GM23248 (cell line): Measurements from ENCODE around the gene NCMAP. TPM values are rescaled to one million over a fixed set of nuclear protein-coding genes. Genes with fewer than 3 reads are reported as not detected.
A peak's percentile ranks its signal among the peaks of the same experiment; 100 is the strongest.

Source experiments
- DNase-seq: peaks from one replicate; pipeline ENCODE4 v3.0.0-alpha.2; 2015
- H2AFZ ChIP-seq: fragments of 200-600 bp; sonication (generic); 2 replicates; pipeline ENCODE4 v1.6.1; 2016; ENCODE audit warnings: antibody characterized with exemption
- H3F3A ChIP-seq: fragments of 200-600 bp; sonication (generic); 2 replicates; pipeline ENCODE4 v1.6.1; 2016; ENCODE audit warnings: mild to moderate bottlenecking, antibody characterized with exemption, mixed run types; ENCODE audit not compliant: insufficient read depth
- H3K27ac ChIP-seq: fragments of 200-600 bp; sonication (generic); 2 replicates; pipeline ENCODE4 v1.5.1; 2016; ENCODE audit warnings: mild to moderate bottlenecking
- H3K27me3 ChIP-seq: fragments of 200-600 bp; sonication (generic); replicated peaks from 2 replicates; pipeline ENCODE4 v1.6.1; 2016; ENCODE audit warnings: mild to moderate bottlenecking; ENCODE audit not compliant: insufficient read depth
- H3K36me3 ChIP-seq: fragments of 200-600 bp; sonication (generic); 2 replicates; pipeline ENCODE4 v1.6.1; 2016; ENCODE audit warnings: low read depth, mild to moderate bottlenecking
- H3K4me1 ChIP-seq: fragments of 200-600 bp; sonication (generic); 2 replicates; pipeline ENCODE4 v1.6.1; 2016; ENCODE audit warnings: mild to moderate bottlenecking; ENCODE audit not compliant: insufficient read depth
- H3K4me2 ChIP-seq: fragments of 200-600 bp; sonication (generic); one replicate; pipeline ENCODE4 v1.6.1; 2016; ENCODE audit warnings: mild to moderate bottlenecking; ENCODE audit not compliant: unreplicated experiment
- H3K4me3 ChIP-seq: fragments of 200-600 bp; sonication (generic); 2 replicates; pipeline ENCODE4 v1.5.1; 2016; ENCODE audit warnings: mild to moderate bottlenecking
- H3K79me2 ChIP-seq: fragments of 200-600 bp; sonication (generic); 2 replicates; pipeline ENCODE4 v1.6.1; 2016; ENCODE audit warnings: mild to moderate bottlenecking; ENCODE audit not compliant: insufficient read depth
- H3K9ac ChIP-seq: fragments of 200-600 bp; sonication (generic); 2 replicates; pipeline ENCODE4 v1.6.1; 2016; ENCODE audit warnings: mild to moderate bottlenecking
- H3K9me2 ChIP-seq: fragments of 200-600 bp; sonication (generic); 2 replicates; pipeline ENCODE4 v1.6.1; 2016; ENCODE audit warnings: mixed run types, mild to moderate bottlenecking, moderate library complexity; ENCODE audit not compliant: insufficient read depth
- H3K9me3 ChIP-seq: fragments of 200-600 bp; sonication (generic); one replicate; pipeline ENCODE4 v1.6.1; 2017; ENCODE audit warnings: low read depth
- H4K20me1 ChIP-seq: fragments of 200-600 bp; sonication (generic); 2 replicates; pipeline ENCODE4 v1.6.0; 2016; ENCODE audit not compliant: insufficient read depth
- EZH2 ChIP-seq: fragments of 200-600 bp; sonication (generic); IDR thresholded peaks from 2 replicates; pipeline ENCODE4 v1.6.1; 2018; ENCODE audit warnings: antibody characterized with exemption, mild to moderate bottlenecking; ENCODE audit not compliant: insufficient read depth, poor library complexity, severe bottlenecking
- EZH2phosphoT487 ChIP-seq: fragments of 200-600 bp; sonication (generic); IDR thresholded peaks from 2 replicates; pipeline ENCODE4 v1.6.1; 2018; ENCODE audit warnings: antibody characterized with exemption, moderate library complexity, mild to moderate bottlenecking, low read depth; ENCODE audit not compliant: insufficient read depth
- WGBS, 2 experiments: methylation state at CpG; one replicate each; pipeline ENCODE4 v1.1.6; 2015 to 2017; ENCODE audit warnings: low lambda C conversion rate in 2 of 2, low coverage in 1 of 2; ENCODE audit errors: missing lambda C conversion rate in 2 of 2; 5-methylcytosine and 5-hydroxymethylcytosine counted together
- in situ Hi-C: fragments of 300-500 bp; cut with MboI; formaldehyde crosslinking; loops from 2 replicates; pipeline ENCODE4 v1.15.0; 2020
- polyA plus RNA-seq: library from polyadenylated mRNA; unstranded; fragments of >200 nt; fragmentation: Nextera tagmentation; extraction: Ambion mirVana; gene quantifications from 2 replicates; pipeline ENCODE4 v1.2.1, GENCODE V29; 2016
- total RNA-seq: library from RNA; depleted of rRNA; stranded (reverse); fragments of >200 nt; shearing (Covaris generic); gene quantifications from 2 replicates; pipeline ENCODE4 v1.2.3, GENCODE V29; 2014

The NCMAP gene
- total and polyA plus RNA-seq, 2 experiments from 2014 or later = not detected

DNA sequence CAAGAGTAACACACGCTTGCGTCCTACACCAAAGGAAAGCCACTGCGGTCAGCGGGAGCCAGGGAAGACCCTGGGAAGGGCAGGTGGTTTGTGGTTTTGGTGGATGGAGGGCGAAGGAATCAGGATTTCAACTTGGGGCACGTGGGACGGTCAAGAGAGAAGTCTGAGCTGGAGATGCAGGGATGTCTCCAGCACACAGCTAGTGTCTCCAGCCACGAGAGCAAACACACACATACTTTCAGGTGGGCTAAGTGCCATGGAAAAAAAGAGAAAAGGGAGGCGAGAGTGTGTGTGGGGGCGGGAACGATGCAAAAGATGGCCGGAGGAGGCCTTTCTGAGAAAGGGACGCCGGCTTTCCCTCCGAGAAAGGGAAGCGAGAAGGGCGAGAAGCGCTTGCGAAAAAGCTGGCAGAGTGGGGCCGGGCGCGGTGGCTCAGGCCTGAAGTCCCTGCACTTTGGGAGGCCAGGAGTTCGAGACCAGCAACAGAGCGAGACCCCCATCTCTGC lies 85.8 kb downstream of the NCMAP start:
- Histone ChIP-seq H3K27me3 (no peaks in the 10 kb centered on the region), H3K4me2 (peak overlapping the region; percentile 85), H3K4me1 (peaks cover 24% of the 10 kb centered on the region), H3K36me3 (peaks cover 17% of the 10 kb centered on the region), H3K79me2 (peaks cover 41% of the 10 kb centered on the region), H3K4me3 (peak overlapping the region; percentile 78), H3F3A (peaks cover 22% of the 10 kb centered on the region), H3K9ac (peak overlapping the region; percentile 97), H2AFZ (peak overlapping the region; percentile 64), H3K9me3 (no peaks in the 10 kb centered on the region), H3K27ac (peak overlapping the region; percentile 97), H3K9me2 (no peaks in the 10 kb centered on the region), H4K20me1 (peaks cover 17% of the 10 kb centered on the region; the same call in 1 of the 2 replicates)
- TF ChIP-seq EZH2phosphoT487 (no peak), EZH2 (no peak)
- WGBS, 2 experiments = 19 to 28% methylated on average over 20 to 24 of the region's 24 CpGs
- in situ Hi-C loops = no loop called here
- DNase-seq = peak; percentile 77

DNA sequence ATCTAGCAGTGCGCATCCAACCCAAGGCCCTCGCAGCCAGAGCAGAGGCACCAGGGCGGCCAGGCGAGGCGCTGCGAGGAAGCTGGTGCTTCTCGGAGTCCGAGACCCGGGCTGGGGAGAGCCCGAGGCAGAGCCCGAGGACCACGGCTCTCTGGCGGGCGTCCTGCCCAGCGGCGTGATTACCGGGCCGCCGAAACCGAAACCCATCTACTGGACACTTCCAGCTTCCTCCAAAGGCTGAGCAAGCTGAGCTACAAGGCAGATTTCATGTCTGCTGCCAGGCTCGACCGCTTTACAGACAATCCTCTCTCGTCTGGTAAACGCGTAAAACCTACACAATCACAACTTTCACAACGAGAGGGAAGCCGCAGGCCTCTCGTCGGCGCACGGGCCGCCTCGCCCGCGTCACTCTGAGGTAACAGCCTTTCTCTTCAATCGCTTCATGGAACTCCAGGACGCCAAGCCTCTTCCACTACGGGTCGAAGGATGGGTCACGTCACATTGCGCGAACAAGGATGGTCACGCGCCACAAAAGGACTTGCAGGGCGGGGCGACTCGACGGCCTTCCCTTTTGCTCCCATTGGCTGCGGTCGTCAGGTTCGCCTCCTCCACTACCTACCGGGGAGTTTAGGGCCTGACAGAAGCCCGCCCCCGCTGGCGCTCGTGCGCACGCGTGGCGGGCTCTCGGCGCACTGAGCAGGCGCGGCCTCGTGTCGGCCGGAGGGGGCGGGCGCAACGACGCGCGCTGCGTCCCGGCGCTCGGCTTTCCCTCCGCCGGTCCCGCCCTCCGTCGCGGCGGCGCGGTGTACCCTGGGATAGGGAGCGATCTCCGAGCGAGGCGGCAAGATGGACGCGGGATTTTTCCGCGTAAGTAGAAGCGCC lies 86.8 kb downstream of the NCMAP start, which contains the start of gene SRRM1:
TSS of gene SRRM1 (plus strand) at position 822 of the 882 bp plus-strand sequence. CDS start at position 847, 25 bp downstream.
- peak within 1 kb of the TSS; percentile 97 for H3K9ac ChIP-seq
- H3K4me3 ChIP-seq = peak within 1 kb of the TSS; percentile 90
- no peaks in the 10 kb centered on the region for H3K9me3 ChIP-seq
- no peaks in the 10 kb centered on the region for H3K27me3 ChIP-seq
- H3K9me2 ChIP-seq = no peaks in the 10 kb centered on the region
- in situ Hi-C loops = no loop called here
- WGBS, 2 experiments = 0 to 1% methylated on average over 79 to 95 of the region's 95 CpGs
- peak within 1 kb of the TSS; percentile 98 for H3K4me2 ChIP-seq
- peaks cover 27% of the 10 kb centered on the region for H3K36me3 ChIP-seq
- TF ChIP-seq EZH2 (no peak), EZH2phosphoT487 (no peak)
- DNase-seq = peak; percentile 100
- H2AFZ ChIP-seq = peak within 1 kb of the TSS; percentile 70
- peaks cover 17% of the 10 kb centered on the region; the same call in 1 of the 2 replicates for H4K20me1 ChIP-seq
- peaks cover 22% of the 10 kb centered on the region for H3F3A ChIP-seq
- peaks cover 52% of the 10 kb centered on the region for H3K79me2 ChIP-seq
- peak within 1 kb of the TSS; percentile 97 for H3K27ac ChIP-seq
- peaks cover 24% of the 10 kb centered on the region for H3K4me1 ChIP-seq

DNA sequence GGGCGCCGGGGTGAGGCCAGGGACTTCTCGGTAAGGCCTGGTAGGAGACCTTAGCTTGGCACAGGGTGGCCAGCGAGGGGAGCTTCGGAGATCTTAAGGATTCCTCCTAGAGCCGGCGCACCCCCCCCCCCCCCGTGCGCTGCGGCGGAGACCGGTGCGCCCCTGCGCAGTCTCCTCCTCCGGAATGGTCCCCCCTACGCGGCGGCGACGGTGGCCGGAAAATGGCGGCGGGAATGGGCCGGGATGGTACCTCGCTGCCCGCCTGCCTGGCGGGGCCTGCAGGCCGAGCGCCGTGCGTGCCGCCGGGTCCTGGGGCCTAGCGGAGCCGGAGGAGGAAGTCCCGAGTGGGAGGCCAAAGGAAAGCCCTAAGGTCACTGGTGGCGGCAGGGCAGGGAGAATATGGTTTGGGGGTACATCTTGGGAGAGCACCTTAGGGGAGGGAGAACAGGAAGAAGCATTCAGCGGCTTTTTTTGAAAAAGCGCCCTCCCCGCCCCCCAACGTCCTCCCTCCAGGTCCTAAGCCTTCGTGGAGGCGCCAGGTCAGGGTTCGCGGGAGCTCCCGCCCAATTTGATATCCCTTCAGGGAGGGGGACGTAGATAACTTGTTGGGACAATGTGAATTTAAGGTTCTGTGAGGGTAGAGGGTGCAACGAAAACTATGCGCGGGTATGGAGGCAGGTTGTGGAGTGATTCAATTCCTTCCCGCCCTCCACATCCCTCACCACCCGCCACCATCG lies 87.6 kb downstream of the NCMAP start:
- in situ Hi-C loops = no loop called here
- Histone ChIP-seq H4K20me1 (peaks cover 17% of the 10 kb centered on the region; the same call in 1 of the 2 replicates), H3K79me2 (peaks cover 60% of the 10 kb centered on the region), H3K27ac (peak overlapping the region; percentile 62), H3K9ac (peak overlapping the region; percentile 92), H3K36me3 (peaks cover 36% of the 10 kb centered on the region), H3K4me2 (peak overlapping the region; percentile 98), H3K4me1 (peaks cover 24% of the 10 kb centered on the region), H3K9me2 (no peaks in the 10 kb centered on the region), H3K4me3 (peak overlapping the region; percentile 90), H3K9me3 (no peaks in the 10 kb centered on the region), H3F3A (peaks cover 29% of the 10 kb centered on the region), H3K27me3 (no peaks in the 10 kb centered on the region), H2AFZ (peak overlapping the region; percentile 70)
- 1% methylated on average over 32 to 45 of the region's 53 CpGs for WGBS, 2 experiments
- DNase-seq = peak; percentile 47
- TF ChIP-seq EZH2 (no peak), EZH2phosphoT487 (no peak)

DNA sequence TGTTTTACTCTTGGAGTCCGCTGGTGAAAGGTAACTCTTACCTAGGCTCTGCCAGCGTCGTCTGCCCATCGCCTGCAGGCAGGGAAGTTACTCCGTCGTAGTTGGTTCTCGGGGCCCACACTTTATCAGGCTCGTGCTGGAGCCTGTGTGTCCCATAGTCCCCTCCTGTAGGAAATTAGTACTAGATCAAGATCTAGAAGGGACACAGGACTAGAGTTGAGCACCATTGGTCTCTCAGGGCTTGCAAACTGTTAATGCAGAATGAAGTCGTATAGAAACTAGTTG lies 88.2 kb downstream of the NCMAP start:
- DNase-seq = peak; percentile 48
- Histone ChIP-seq H3K9me3 (no peaks in the 10 kb centered on the region), H2AFZ (no peak overlapping the region), H3K4me3 (peak overlapping the region; percentile 90), H3K36me3 (peaks cover 41% of the 10 kb centered on the region), H4K20me1 (peaks cover 17% of the 10 kb centered on the region; the same call in 1 of the 2 replicates), H3K27me3 (no peaks in the 10 kb centered on the region), H3K27ac (peak overlapping the region; percentile 62), H3K9ac (peak overlapping the region; percentile 92), H3K79me2 (peaks cover 65% of the 10 kb centered on the region), H3K9me2 (no peaks in the 10 kb centered on the region), H3F3A (peaks cover 29% of the 10 kb centered on the region), H3K4me1 (peaks cover 24% of the 10 kb centered on the region), H3K4me2 (peak overlapping the region; percentile 98)
- TF ChIP-seq EZH2phosphoT487 (no peak), EZH2 (no peak)
- in situ Hi-C loops = no loop called here
- WGBS, 2 experiments = 0 to 1% methylated on average over 9 of the region's 9 CpGs
